Mesenchymal stem cell (in vitro differentiated cells and primary cell): Measurements from ENCODE around the gene TSPAN7. TPM values are rescaled to one million over a fixed set of nuclear protein-coding genes. Genes with fewer than 3 reads are reported as not detected.

Experiments
- DNase-seq: peaks from one replicate; pipeline ENCODE4 v3.0.0-alpha.2; 2013
- H2AFZ ChIP-seq: one replicate; pipeline ENCODE4 v1.6.1; 2013; ENCODE audit warnings: low read depth, mild to moderate bottlenecking, control low read depth, inconsistent platforms, low read length, moderate library complexity
- H2AK5ac ChIP-seq: 2 replicates; pipeline ENCODE4 v1.6.1; 2013; ENCODE audit warnings: low read length, moderate library complexity, mild to moderate bottlenecking, inconsistent platforms; ENCODE audit not compliant: severe bottlenecking
- H2BK120ac ChIP-seq: one replicate; pipeline ENCODE4 v1.6.1; 2013; ENCODE audit warnings: low read depth, mild to moderate bottlenecking, inconsistent platforms, low read length, moderate library complexity
- H2BK12ac ChIP-seq, 2 experiments: one replicate each; pipeline ENCODE4 v1.6.1; 2013; ENCODE audit warnings: inconsistent platforms in 2 of 2, low read length in 2 of 2, mild to moderate bottlenecking in 2 of 2, moderate library complexity in 2 of 2, control low read depth in 1 of 2
- H2BK15ac ChIP-seq: one replicate; pipeline ENCODE4 v1.6.1; 2013; ENCODE audit warnings: mild to moderate bottlenecking, low read depth, inconsistent platforms; ENCODE audit not compliant: poor library complexity, severe bottlenecking
- H2BK5ac ChIP-seq: 2 replicates; pipeline ENCODE4 v1.6.1; 2013; ENCODE audit warnings: low read depth, mild to moderate bottlenecking, low read length, control low read depth, inconsistent platforms; ENCODE audit not compliant: poor library complexity, severe bottlenecking
- H3K14ac ChIP-seq, 2 experiments: one replicate each; pipeline ENCODE4 v1.6.1; 2013; ENCODE audit warnings: inconsistent platforms in 2 of 2, low read length in 2 of 2, control low read depth in 1 of 2, mild to moderate bottlenecking in 1 of 2, moderate library complexity in 1 of 2
- H3K18ac ChIP-seq, 2 experiments: one replicate each; pipeline ENCODE4 v1.6.1; 2013; ENCODE audit warnings: inconsistent platforms in 2 of 2, low read length in 2 of 2, control low read depth in 1 of 2, low read depth in 1 of 2, mild to moderate bottlenecking in 1 of 2
- H3K23ac ChIP-seq, 2 experiments: one replicate each; pipeline ENCODE4 v1.6.1; 2013; ENCODE audit warnings: inconsistent platforms in 2 of 2, low read length in 2 of 2, mild to moderate bottlenecking in 2 of 2, moderate library complexity in 2 of 2, control low read depth in 1 of 2
- H3K27ac ChIP-seq: 2 replicates; pipeline ENCODE4 v1.5.1; 2013; ENCODE audit warnings: mild to moderate bottlenecking, moderate library complexity, low read length, control low read depth, inconsistent platforms; ENCODE audit not compliant: poor library complexity, severe bottlenecking
- H3K27me3 ChIP-seq, 2 experiments: 2 replicates each; pipeline versions ENCODE4 v1.6.1 to v1.7.0; 2013; ENCODE audit warnings: low read length in 2 of 2, mild to moderate bottlenecking in 2 of 2, moderate library complexity in 2 of 2, control low read depth in 1 of 2, inconsistent platforms in 1 of 2; ENCODE audit not compliant: control insufficient read depth in 1 of 2, insufficient read depth in 1 of 2
- H3K36me3 ChIP-seq, 2 experiments: 2 replicates each; pipeline versions ENCODE4 v1.6.1 to v1.7.0; 2013; ENCODE audit warnings: low read length in 2 of 2, control low read depth in 1 of 2, inconsistent platforms in 1 of 2, low read depth in 1 of 2, mild to moderate bottlenecking in 1 of 2; ENCODE audit not compliant: insufficient read depth in 2 of 2, control insufficient read depth in 1 of 2
- H3K4ac ChIP-seq, 2 experiments: one replicate each; pipeline ENCODE4 v1.6.1; 2013; ENCODE audit warnings: inconsistent platforms in 2 of 2, low read length in 2 of 2, mild to moderate bottlenecking in 2 of 2, moderate library complexity in 2 of 2, control low read depth in 1 of 2, low read depth in 1 of 2
- H3K4me1 ChIP-seq: 2 replicates; pipeline ENCODE4 v1.6.1; 2013; ENCODE audit warnings: low read depth, low read length, control low read depth; ENCODE audit not compliant: control insufficient read depth, insufficient read depth
- H3K4me2 ChIP-seq: 2 replicates; pipeline ENCODE4 v1.6.1; 2013; ENCODE audit warnings: low read length, mild to moderate bottlenecking, inconsistent platforms; ENCODE audit not compliant: poor library complexity, severe bottlenecking
- H3K4me3 ChIP-seq, 2 experiments: 2 replicates each; pipeline versions ENCODE4 v1.5.1 to v1.7.0; 2013; ENCODE audit warnings: low read length in 2 of 2, mild to moderate bottlenecking in 2 of 2, control low read depth in 1 of 2, low read depth in 1 of 2; ENCODE audit not compliant: insufficient read depth in 1 of 2
- H3K79me1 ChIP-seq: replicated peaks from 2 replicates; pipeline ENCODE4 v1.6.1; 2013; ENCODE audit warnings: mild to moderate bottlenecking, control low read depth, low read length, inconsistent platforms; ENCODE audit not compliant: poor library complexity, severe bottlenecking
- H3K9ac ChIP-seq: 2 replicates; pipeline ENCODE4 v1.7.0; 2013; ENCODE audit warnings: mild to moderate bottlenecking, low read length, moderate library complexity
- H3K9me3 ChIP-seq: 2 replicates; pipeline ENCODE4 v1.7.0; 2013; ENCODE audit warnings: mild to moderate bottlenecking, low read length; ENCODE audit not compliant: control insufficient read depth
- H4K8ac ChIP-seq: one replicate; pipeline ENCODE4 v1.6.1; 2013; ENCODE audit warnings: inconsistent platforms, mild to moderate bottlenecking, low read length, moderate library complexity
- H4K91ac ChIP-seq: one replicate; pipeline ENCODE4 v1.6.1; 2013; ENCODE audit warnings: mild to moderate bottlenecking, low read length, inconsistent platforms
- WGBS: methylation state at CpG from one replicate; pipeline ENCODE4 v1.1.7; 2013; ENCODE audit warnings: mixed read lengths; 5-methylcytosine and 5-hydroxymethylcytosine counted together
- small RNA-seq: library from polyadenylated mRNA; stranded (forward); fragments of <200 nt; extraction: miRNeasy Mini kit (QIAGEN cat#:217004); gene quantifications from one replicate; pipeline ENCODE3, GENCODE V24; 2013; ENCODE audit warnings: low read depth

TSPAN7 gene

GRCh38 chrX:38727668-38728067 is 166.3 kb downstream of the TSPAN7 start:
- Histone ChIP-seq H2BK120ac (no peak overlapping the region), H3K9ac (no peak overlapping the region), H4K91ac (no peak overlapping the region), H3K4me2 (no peak overlapping the region), H3K4me3 (no peak overlapping the region), H3K79me1 (no peaks in the 10 kb centered on the region), H3K23ac (no peak overlapping the region), H3K27ac (no peak overlapping the region), H3K9me3 (no peaks in the 10 kb centered on the region), H3K27me3 (peaks cover 0 to 7% of the 10 kb centered on the region in 2 experiments), H4K8ac (no peak overlapping the region), H3K36me3 (no peaks in the 10 kb centered on the region), H3K14ac (no peak overlapping the region), H2BK15ac (no peak overlapping the region), H3K18ac (no peak overlapping the region), H3K4ac (no peak overlapping the region), H2AK5ac (no peak overlapping the region), H2AFZ (no peak overlapping the region), H2BK12ac (no peak overlapping the region), H3K4me1 (no peaks in the 10 kb centered on the region), H2BK5ac (no peak overlapping the region)
- no peak for DNase-seq
- WGBS, result 87% methylated on average over 2 of the region's 3 CpGs

- Histone ChIP-seq H2BK12ac (no peak overlapping the region), H2BK120ac (no peak overlapping the region), H3K23ac (no peak overlapping the region), H4K91ac (no peak overlapping the region), H3K4me3 (no peak overlapping the region), H2BK15ac (no peak overlapping the region), H3K4me1 (no peaks in the 10 kb centered on the region), H3K36me3 (no peaks in the 10 kb centered on the region), H3K9ac (no peak overlapping the region), H2BK5ac (no peak overlapping the region), H3K18ac (no peak overlapping the region), H2AK5ac (no peak overlapping the region), H3K4me2 (no peak overlapping the region), H4K8ac (no peak overlapping the region), H3K9me3 (peaks cover 10% of the 10 kb centered on the region), H3K27ac (no peak overlapping the region), H3K27me3 (peaks cover 0 to 3% of the 10 kb centered on the region in 2 experiments), H3K4ac (no peak overlapping the region), H2AFZ (no peak overlapping the region), H3K79me1 (no peaks in the 10 kb centered on the region), H3K14ac (no peak overlapping the region)
- no CpG with 5 or more reads among the region's 1 CpG for WGBS
- no peak for DNase-seq
Measured at GRCh38 chrX:38732866-38733265, 171.5 kb downstream of the TSPAN7 start.

Small RNAs within 50 kb of the gene (small RNA-seq; reads per million reads assigned to genes)
- not detected for gene RNU7-7P
